GM12892 (cell line): ENCODE measurements around the gene STX19.

Experiments
- POLR2A ChIP-seq: IDR thresholded peaks from 2 replicates; pipeline ENCODE4 v1.6.1; 2011; ENCODE audit warnings: low read depth, low read length, control low read depth
- POLR2AphosphoS5 ChIP-seq: IDR thresholded peaks from 2 replicates; pipeline ENCODE4 v1.6.1; 2011; ENCODE audit warnings: low read depth, low read length, control low read depth
- TAF1 ChIP-seq: IDR thresholded peaks from 2 replicates; pipeline ENCODE4 v1.6.1; 2011; ENCODE audit warnings: low read depth, mild to moderate bottlenecking, control low read depth, low read length, borderline replicate concordance

- TF ChIP-seq POLR2A (no peak), POLR2AphosphoS5 (no peak), TAF1 (no peak)
Measured at GRCh38 chr3:94071713-94072284, 43.4 kb upstream of the STX19 start.
